ENCODE data around the gene NFIB. TPM values are rescaled to one million over a fixed set of nuclear protein-coding genes. Genes with fewer than 3 reads are reported as not detected.

NFIB gene
- total RNA-seq, 1 experiment from 2014 or later = 18.6 TPM

- H3K4me3 ChIP-seq (ENCODE audit: low read length) = no peak overlapping the region
- no peaks in the 10 kb centered on the region for H4K20me1 ChIP-seq (ENCODE audit: low read length)
- intact Hi-C loops (cut with micrococcal nuclease) = no loop called here
- H3F3A ChIP-seq (ENCODE audit: low read length, unreplicated experiment) = no peaks in the 10 kb centered on the region
- no peak overlapping the region for H2AFZ ChIP-seq (ENCODE audit: low read length)
- no peaks in the 10 kb centered on the region for H3K4me1 ChIP-seq (ENCODE audit: insufficient read depth, low read length)
- no peaks in the 10 kb centered on the region for H3K9me2 ChIP-seq (replicated peaks; ENCODE audit: low read length)
- no peaks in the 10 kb centered on the region for H3K27me3 ChIP-seq (ENCODE audit: low read length)
- no peak overlapping the region for H3K27ac ChIP-seq (ENCODE audit: low read length)
- H3K4me2 ChIP-seq (ENCODE audit: low read length) = no peak overlapping the region
- no TSS peak for BruUV-seq (replicated peaks)
- CTCF ChIA-PET = no interaction called here
- H3K36me3 ChIP-seq (ENCODE audit: low read depth, low read length) = no peaks in the 10 kb centered on the region; the same call in 1 of the 2 replicates
- no peaks in the 10 kb centered on the region for H3K79me2 ChIP-seq (ENCODE audit: low read length)
- TF ChIP-seq EZH2 (IDR thresholded peaks at IDR 0.05; ENCODE audit: low read length, unreplicated experiment) (no peak), EZH2phosphoT487 (IDR thresholded peaks at IDR 0.05; ENCODE audit: borderline replicate concordance, low read length) (no peak), CTCF (conservative IDR thresholded peaks at IDR 0.05; ENCODE audit: low read depth, low read length) (no peak)
- no peak for DNase-seq
- H3K9me3 ChIP-seq (ENCODE audit: low read length) = no peaks in the 10 kb centered on the region
- H3K9ac ChIP-seq (ENCODE audit: low read length) = no peak overlapping the region
- ATAC-seq = no peak
- POLR2A ChIA-PET (ENCODE audit: unreplicated experiment) = no interaction called here
These were observed 229.1 kb downstream of the NFIB start for GRCh38 chr9:14084867-14085266.

GRCh38 chr9:14083366-14083765 lies 230.6 kb downstream of the NFIB start:
- H3K9me3 ChIP-seq (ENCODE audit: low read length) = no peaks in the 10 kb centered on the region
- no peak for DNase-seq
- ChIA-PET CTCF (no interaction called here), POLR2A (ENCODE audit: unreplicated experiment) (no interaction called here)
- intact Hi-C loops (cut with micrococcal nuclease) = no loop called here
- TF ChIP-seq CTCF (conservative IDR thresholded peaks at IDR 0.05; ENCODE audit: low read depth, low read length) (no peak), EZH2phosphoT487 (IDR thresholded peaks at IDR 0.05; ENCODE audit: borderline replicate concordance, low read length) (no peak), EZH2 (IDR thresholded peaks at IDR 0.05; ENCODE audit: low read length, unreplicated experiment) (no peak)
- H2AFZ ChIP-seq (ENCODE audit: low read length) = no peak overlapping the region
- BruUV-seq (replicated peaks) = no TSS peak
- H3F3A ChIP-seq (ENCODE audit: low read length, unreplicated experiment) = no peaks in the 10 kb centered on the region
- no peak overlapping the region for H3K4me3 ChIP-seq (ENCODE audit: low read length)
- no peak overlapping the region for H3K4me2 ChIP-seq (ENCODE audit: low read length)
- H3K4me1 ChIP-seq (ENCODE audit: insufficient read depth, low read length) = no peaks in the 10 kb centered on the region
- H3K9ac ChIP-seq (ENCODE audit: low read length) = no peak overlapping the region
- no peaks in the 10 kb centered on the region for H3K79me2 ChIP-seq (ENCODE audit: low read length)
- H4K20me1 ChIP-seq (ENCODE audit: low read length) = no peaks in the 10 kb centered on the region
- H3K9me2 ChIP-seq (replicated peaks; ENCODE audit: low read length) = no peaks in the 10 kb centered on the region
- ATAC-seq = no peak
- H3K27ac ChIP-seq (ENCODE audit: low read length) = no peak overlapping the region
- no peaks in the 10 kb centered on the region for H3K36me3 ChIP-seq (ENCODE audit: low read depth, low read length)
- H3K27me3 ChIP-seq (ENCODE audit: low read length) = no peaks in the 10 kb centered on the region

- H3K36me3 ChIP-seq (ENCODE audit: low read depth, low read length) = no peaks in the 10 kb centered on the region
- CTCF ChIA-PET = no interaction called here
- no peak overlapping the region for H3K4me2 ChIP-seq (ENCODE audit: low read length)
- no peak for TF ChIP-seq EZH2 (IDR thresholded peaks at IDR 0.05; ENCODE audit: low read length, unreplicated experiment)
- no peak for TF ChIP-seq CTCF (conservative IDR thresholded peaks at IDR 0.05; ENCODE audit: low read depth, low read length)
- no peak for TF ChIP-seq EZH2phosphoT487 (IDR thresholded peaks at IDR 0.05; ENCODE audit: borderline replicate concordance, low read length)
- DNase-seq = no peak
- POLR2A ChIA-PET (ENCODE audit: unreplicated experiment) = interaction anchor here (0.7 kb wide), 1 partner anchor 33 kb away, joined by 4 read pairs; no protein-coding TSS in a partner anchor
- H3K9me3 ChIP-seq (ENCODE audit: low read length) = no peaks in the 10 kb centered on the region
- H3K9ac ChIP-seq (ENCODE audit: low read length) = no peak overlapping the region
- H2AFZ ChIP-seq (ENCODE audit: low read length) = no peak overlapping the region
- ATAC-seq = no peak
- no peak overlapping the region for H3K4me3 ChIP-seq (ENCODE audit: low read length)
- intact Hi-C loops (cut with micrococcal nuclease) = no loop called here
- H3K27me3 ChIP-seq (ENCODE audit: low read length) = no peaks in the 10 kb centered on the region
- H3K4me1 ChIP-seq (ENCODE audit: insufficient read depth, low read length) = no peaks in the 10 kb centered on the region
- BruUV-seq (replicated peaks) = no TSS peak
- no peaks in the 10 kb centered on the region for H3K9me2 ChIP-seq (replicated peaks; ENCODE audit: low read length)
- no peaks in the 10 kb centered on the region for H4K20me1 ChIP-seq (ENCODE audit: low read length)
- no peaks in the 10 kb centered on the region for H3K79me2 ChIP-seq (ENCODE audit: low read length)
- no peaks in the 10 kb centered on the region for H3F3A ChIP-seq (ENCODE audit: low read length, unreplicated experiment)
- no peak overlapping the region for H3K27ac ChIP-seq (ENCODE audit: low read length)
These were observed 231.2 kb downstream of the NFIB start for GRCh38 chr9:14082732-14083131.

Data from PC-3 (cell line).